HEK293T (cell line): Measurements from ENCODE around the gene SURF2.

ENCODE experiments used
- FOXM1 ChIP-seq: fragments of 450-650 bp; IDR thresholded peaks from 2 replicates; pipeline ENCODE4 v1.6.1; 2017; ENCODE audit warnings: mild to moderate bottlenecking, borderline replicate concordance
- L3MBTL2 ChIP-seq: fragments of 450-650 bp; conservative IDR thresholded peaks from 2 replicates; pipeline ENCODE4 v1.6.1; 2016; ENCODE audit warnings: mild to moderate bottlenecking
- PKNOX1 ChIP-seq: fragments of 450-650 bp; IDR thresholded peaks from 2 replicates; pipeline ENCODE4 v1.6.1; 2016

DNA sequence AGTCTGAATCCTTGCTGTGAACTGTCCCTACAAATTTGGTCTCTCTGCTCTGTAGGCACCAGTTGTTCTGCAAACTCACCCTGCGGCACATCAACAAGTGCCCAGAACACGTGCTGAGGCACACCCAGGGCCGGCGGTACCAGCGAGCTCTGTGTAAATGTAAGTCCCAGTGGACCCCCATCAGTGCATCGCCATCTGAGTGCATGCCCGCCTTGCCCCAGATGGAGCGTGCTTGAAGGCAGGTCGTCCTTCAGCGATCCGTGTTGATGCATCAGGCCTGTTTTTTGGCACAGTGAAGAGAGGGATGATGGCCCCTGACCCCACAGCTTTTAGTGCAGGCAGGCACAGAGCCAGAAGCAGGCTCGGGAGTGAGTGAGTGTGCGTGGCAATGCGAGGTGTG is 1.3 kb downstream of the SURF2 start:
- TF ChIP-seq L3MBTL2 (no peak), PKNOX1 (no peak), FOXM1 (no peak)
